SK-N-SH treated with all-trans-retinoic acid at 6 μM for 48 hours (cell line): Measurements from ENCODE around the gene FNIP1.

ENCODE experiments used
- ARNTL ChIP-seq: fragments of 450-650 bp; formaldehyde crosslinking; IDR thresholded peaks from 2 replicates; pipeline ENCODE4 v1.5.0; 2020; ENCODE audit warnings: low read depth, mild to moderate bottlenecking, moderate library complexity, borderline replicate concordance
- BACH2 ChIP-seq: fragments of 250-450 bp; sonication (Bioruptor Pico); IDR thresholded peaks from 2 replicates; pipeline ENCODE4 v1.9.0; 2021; ENCODE audit warnings: mild to moderate bottlenecking, borderline replicate concordance
- ESRRG ChIP-seq: fragments of 250-450 bp; sonication (Bioruptor Pico); IDR thresholded peaks from 2 replicates; pipeline ENCODE4 v1.6.1; 2021; ENCODE audit warnings: mild to moderate bottlenecking
- GLIS3 ChIP-seq: fragments of 250-450 bp; sonication (Bioruptor Pico); IDR thresholded peaks from 2 replicates; pipeline ENCODE4 v1.5.0; 2020; ENCODE audit warnings: mild to moderate bottlenecking, moderate library complexity
- OSR1 ChIP-seq: fragments of 250-450 bp; sonication (Bioruptor Pico); IDR thresholded peaks from 2 replicates; pipeline ENCODE4 v1.8.0; 2022; ENCODE audit warnings: moderate library complexity, mild to moderate bottlenecking, inconsistent platforms
- RARB ChIP-seq: fragments of 250-450 bp; sonication (Bioruptor Pico); IDR thresholded peaks from 2 replicates; pipeline ENCODE4 v1.8.0; 2021; ENCODE audit warnings: mild to moderate bottlenecking, moderate library complexity
- SNAI2 ChIP-seq: fragments of 250-450 bp; sonication (Bioruptor Pico); IDR thresholded peaks from 2 replicates; pipeline ENCODE4 v1.5.0; 2020; ENCODE audit warnings: mild to moderate bottlenecking, moderate library complexity
- TCF4 ChIP-seq: fragments of 250-450 bp; sonication (Bioruptor Pico); IDR thresholded peaks from 2 replicates; pipeline ENCODE4 v1.8.0; 2021; ENCODE audit warnings: mild to moderate bottlenecking, moderate library complexity, borderline replicate concordance
- TOX ChIP-seq: fragments of 250-450 bp; sonication (Bioruptor Pico); IDR thresholded peaks from 2 replicates; pipeline ENCODE4 v1.8.0; 2021; ENCODE audit warnings: mild to moderate bottlenecking, moderate library complexity, borderline replicate concordance
- TSHZ2 ChIP-seq: fragments of 250-450 bp; sonication (Bioruptor Pico); IDR thresholded peaks from 2 replicates; pipeline ENCODE4 v1.5.0; 2020; ENCODE audit warnings: mild to moderate bottlenecking, moderate library complexity
- ZFP3 ChIP-seq: fragments of 250-450 bp; sonication (Bioruptor Pico); IDR thresholded peaks from 2 replicates; pipeline ENCODE4 v1.5.0; 2020; ENCODE audit warnings: mild to moderate bottlenecking, moderate library complexity
- ZFP30 ChIP-seq: fragments of 450-650 bp; formaldehyde crosslinking; IDR thresholded peaks from 2 replicates; pipeline ENCODE4 v1.5.0; 2022; ENCODE audit warnings: mild to moderate bottlenecking, moderate library complexity
- ZNF8 ChIP-seq: fragments of 450-650 bp; formaldehyde crosslinking; IDR thresholded peaks from 2 replicates; pipeline ENCODE4 v1.5.0; 2020; ENCODE audit warnings: mild to moderate bottlenecking, moderate library complexity
- TF ChIP-seq, protein P1 (sequence below): fragments of 250-450 bp; sonication (Bioruptor Pico); IDR thresholded peaks from 2 replicates; pipeline ENCODE4 v1.8.0; 2020; ENCODE audit warnings: mild to moderate bottlenecking, moderate library complexity, borderline replicate concordance

DNA sequence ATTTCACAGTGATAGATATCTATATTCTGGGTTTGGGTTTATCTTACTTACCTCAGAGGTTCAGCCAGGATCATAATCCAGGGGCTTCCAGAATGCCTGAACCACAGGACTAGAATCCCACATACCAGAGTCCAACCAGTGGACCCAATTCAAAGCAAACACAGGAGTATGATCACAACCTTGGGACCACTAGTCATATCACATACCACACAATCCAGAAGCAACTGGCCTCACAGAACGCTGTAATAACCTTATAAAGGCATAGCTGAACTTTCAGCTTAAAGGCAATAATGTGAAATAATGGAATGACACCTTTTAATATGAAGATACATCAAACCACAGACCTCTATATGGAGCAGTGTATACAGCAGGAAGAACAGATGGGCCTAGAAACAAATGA, 187.0 kb downstream of the FNIP1 start:
- TF ChIP-seq ZNF8 (CRISPR knock-in tag) (no peak), ZFP30 (CRISPR knock-in tag) (no peak), GLIS3 (CRISPR knock-in tag) (no peak), TSHZ2 (CRISPR knock-in tag) (no peak), TCF4 (CRISPR knock-in tag) (no peak), RARB (CRISPR knock-in tag) (no peak), ARNTL (CRISPR knock-in tag) (no peak), ESRRG (CRISPR knock-in tag) (no peak), BACH2 (CRISPR knock-in tag) (no peak), SNAI2 (CRISPR knock-in tag) (no peak), ZFP3 (CRISPR knock-in tag) (no peak), TOX (CRISPR knock-in tag) (no peak), OSR1 (no peak)
- TF ChIP-seq, protein P1, sequence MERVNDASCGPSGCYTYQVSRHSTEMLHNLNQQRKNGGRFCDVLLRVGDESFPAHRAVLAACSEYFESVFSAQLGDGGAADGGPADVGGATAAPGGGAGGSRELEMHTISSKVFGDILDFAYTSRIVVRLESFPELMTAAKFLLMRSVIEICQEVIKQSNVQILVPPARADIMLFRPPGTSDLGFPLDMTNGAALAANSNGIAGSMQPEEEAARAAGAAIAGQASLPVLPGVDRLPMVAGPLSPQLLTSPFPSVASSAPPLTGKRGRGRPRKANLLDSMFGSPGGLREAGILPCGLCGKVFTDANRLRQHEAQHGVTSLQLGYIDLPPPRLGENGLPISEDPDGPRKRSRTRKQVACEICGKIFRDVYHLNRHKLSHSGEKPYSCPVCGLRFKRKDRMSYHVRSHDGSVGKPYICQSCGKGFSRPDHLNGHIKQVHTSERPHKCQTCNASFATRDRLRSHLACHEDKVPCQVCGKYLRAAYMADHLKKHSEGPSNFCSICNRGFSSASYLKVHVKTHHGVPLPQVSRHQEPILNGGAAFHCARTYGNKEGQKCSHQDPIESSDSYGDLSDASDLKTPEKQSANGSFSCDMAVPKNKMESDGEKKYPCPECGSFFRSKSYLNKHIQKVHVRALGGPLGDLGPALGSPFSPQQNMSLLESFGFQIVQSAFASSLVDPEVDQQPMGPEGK, result no peak
